ENCODE data around the gene KCND2. TPM values are rescaled to one million over a fixed set of nuclear protein-coding genes. Genes with fewer than 3 reads are reported as not detected.

Gene KCND2
- total RNA-seq, 1 donor from 2014 or later, result 1.2 TPM

GRCh38 chr7:120272261-120272660 is 714 bp upstream of the KCND2 start:
- peak overlapping the region; percentile 71 for H3K27ac Mint-ChIP-seq (ENCODE audit: unreplicated experiment)

GRCh38 chr7:120273476-120273975 is 551 bp downstream of the KCND2 start:
- peaks cover 12% of the 10 kb centered on the region for H3K27me3 Mint-ChIP-seq (ENCODE audit: unreplicated experiment)
- no peaks in the 10 kb centered on the region for H3K36me3 Mint-ChIP-seq (ENCODE audit: unreplicated experiment)
- peaks cover 12% of the 10 kb centered on the region for H3K9me3 Mint-ChIP-seq (ENCODE audit: unreplicated experiment)
- no peaks in the 10 kb centered on the region for H3K4me1 Mint-ChIP-seq (ENCODE audit: low read depth, unreplicated experiment)
- DNase-seq, result no peak
- peak overlapping the region; percentile 97 for H3K4me3 Mint-ChIP-seq (ENCODE audit: unreplicated experiment)
- TF ChIP-seq CTCF (IDR thresholded peaks at IDR 0.05; ENCODE audit: partially characterized antibody, unreplicated experiment), result no peak
- peak overlapping the region; percentile 66 for H3K27ac Mint-ChIP-seq (ENCODE audit: unreplicated experiment)

More at GRCh38 chr7:120272261-120272660, 714 bp upstream of the KCND2 start:
- TF ChIP-seq CTCF (IDR thresholded peaks at IDR 0.05; ENCODE audit: partially characterized antibody, unreplicated experiment), result peak; percentile 73
- H3K36me3 Mint-ChIP-seq (ENCODE audit: unreplicated experiment), result no peaks in the 10 kb centered on the region
- H3K4me1 Mint-ChIP-seq (ENCODE audit: low read depth, unreplicated experiment), result no peaks in the 10 kb centered on the region
- DNase-seq, result peak; percentile 21
- H3K9me3 Mint-ChIP-seq (ENCODE audit: unreplicated experiment), result peaks cover 12% of the 10 kb centered on the region
- peaks cover 12% of the 10 kb centered on the region for H3K27me3 Mint-ChIP-seq (ENCODE audit: unreplicated experiment)
- peak overlapping the region; percentile 99 for H3K4me3 Mint-ChIP-seq (ENCODE audit: unreplicated experiment)

DNA sequence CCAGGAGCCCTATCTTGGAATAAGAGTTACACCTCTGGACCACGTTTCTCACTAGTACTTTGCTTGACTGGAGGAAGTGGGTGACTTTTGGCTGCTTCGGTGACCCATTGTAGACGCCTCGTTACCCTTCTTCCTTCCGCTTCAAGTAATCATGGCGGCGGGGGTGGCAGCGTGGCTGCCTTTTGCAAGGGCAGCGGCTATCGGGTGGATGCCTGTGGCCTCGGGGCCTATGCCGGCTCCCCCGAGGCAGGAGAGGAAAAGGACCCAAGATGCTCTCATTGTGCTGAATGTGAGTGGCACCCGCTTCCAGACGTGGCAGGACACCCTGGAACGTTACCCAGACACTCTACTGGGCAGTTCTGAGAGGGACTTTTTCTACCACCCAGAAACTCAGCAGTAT is 1.5 kb downstream of the KCND2 start:
- no peak for DNase-seq
- Mint-ChIP-seq H3K36me3 (ENCODE audit: unreplicated experiment) (no peaks in the 10 kb centered on the region), H3K4me3 (ENCODE audit: unreplicated experiment) (peak overlapping the region; percentile 97), H3K27me3 (ENCODE audit: unreplicated experiment) (peaks cover 12% of the 10 kb centered on the region), H3K27ac (ENCODE audit: unreplicated experiment) (no peak overlapping the region), H3K9me3 (ENCODE audit: unreplicated experiment) (peaks cover 12% of the 10 kb centered on the region), H3K4me1 (ENCODE audit: low read depth, unreplicated experiment) (no peaks in the 10 kb centered on the region)
- TF ChIP-seq CTCF (IDR thresholded peaks at IDR 0.05; ENCODE audit: partially characterized antibody, unreplicated experiment), result no peak

DNA sequence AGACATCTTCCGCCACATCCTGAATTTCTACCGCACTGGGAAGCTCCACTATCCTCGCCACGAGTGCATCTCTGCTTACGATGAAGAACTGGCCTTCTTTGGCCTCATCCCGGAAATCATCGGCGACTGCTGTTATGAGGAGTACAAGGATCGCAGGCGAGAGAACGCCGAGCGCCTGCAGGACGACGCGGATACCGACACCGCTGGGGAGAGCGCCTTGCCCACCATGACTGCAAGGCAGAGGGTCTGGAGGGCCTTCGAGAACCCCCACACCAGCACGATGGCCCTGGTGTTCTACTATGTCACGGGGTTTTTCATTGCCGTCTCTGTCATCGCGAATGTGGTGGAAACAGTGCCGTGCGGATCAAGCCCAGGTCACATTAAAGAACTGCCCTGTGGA is 1.9 kb downstream of the KCND2 start:
- peak; percentile 13 for DNase-seq
- H3K27me3 Mint-ChIP-seq (ENCODE audit: unreplicated experiment), result peaks cover 12% of the 10 kb centered on the region
- no peaks in the 10 kb centered on the region for H3K4me1 Mint-ChIP-seq (ENCODE audit: low read depth, unreplicated experiment)
- peaks cover 12% of the 10 kb centered on the region for H3K9me3 Mint-ChIP-seq (ENCODE audit: unreplicated experiment)
- H3K27ac Mint-ChIP-seq (ENCODE audit: unreplicated experiment), result no peak overlapping the region
- H3K4me3 Mint-ChIP-seq (ENCODE audit: unreplicated experiment), result no peak overlapping the region
- H3K36me3 Mint-ChIP-seq (ENCODE audit: unreplicated experiment), result no peaks in the 10 kb centered on the region
- no peak for TF ChIP-seq CTCF (IDR thresholded peaks at IDR 0.05; ENCODE audit: partially characterized antibody, unreplicated experiment)

DNA sequence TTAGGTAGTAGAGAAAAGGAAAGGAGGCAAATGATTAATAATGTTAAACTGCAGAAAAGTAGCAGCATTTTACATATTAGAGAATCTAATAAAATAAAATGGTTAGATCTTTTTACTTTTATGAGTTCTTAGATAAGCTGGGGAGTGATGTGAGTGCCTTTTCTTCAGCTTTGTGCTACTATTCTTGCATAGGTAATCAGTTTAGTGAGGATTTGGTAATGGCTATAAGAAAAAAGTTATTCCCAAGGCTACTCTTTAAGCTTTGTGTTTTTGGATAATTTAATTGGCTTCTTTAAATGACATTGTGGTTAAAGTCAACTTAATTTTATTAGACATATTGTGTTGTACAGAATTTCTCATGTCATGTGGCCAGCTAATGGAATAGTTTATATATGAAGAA is 3.7 kb downstream of the KCND2 start:
- H3K9me3 Mint-ChIP-seq (ENCODE audit: unreplicated experiment), result peaks cover 12% of the 10 kb centered on the region
- no peaks in the 10 kb centered on the region for H3K36me3 Mint-ChIP-seq (ENCODE audit: unreplicated experiment)
- no peak overlapping the region for H3K27ac Mint-ChIP-seq (ENCODE audit: unreplicated experiment)
- peaks cover 12% of the 10 kb centered on the region for H3K27me3 Mint-ChIP-seq (ENCODE audit: unreplicated experiment)
- DNase-seq, result no peak
- H3K4me1 Mint-ChIP-seq (ENCODE audit: low read depth, unreplicated experiment), result no peaks in the 10 kb centered on the region
- H3K4me3 Mint-ChIP-seq (ENCODE audit: unreplicated experiment), result no peak overlapping the region
- no peak for TF ChIP-seq CTCF (IDR thresholded peaks at IDR 0.05; ENCODE audit: partially characterized antibody, unreplicated experiment)
